T follicular helper cell (primary cell): ENCODE results near the gene C2CD4A.
A peak's percentile ranks its signal among the peaks of the same experiment; 100 is the strongest.
"Not testable (repeated sequence)": the region's sequence is repeated elsewhere in the genome, so short reads cannot be mapped to it uniquely, and the experiment has no call there.

Experiments
- DNase-seq: peaks from one replicate; pipeline ENCODE4 v3.0.0-alpha.2; 2020; ENCODE audit warnings: low read depth
- total RNA-seq, 2 experiments: gene quantifications; one replicate each; lab custom pipeline; 2026; lab: John Stamatoyannopoulos, UW

C2CD4A gene
- total RNA-seq = 0.24 to 12.6 reads per million in 2 experiments

DNA sequence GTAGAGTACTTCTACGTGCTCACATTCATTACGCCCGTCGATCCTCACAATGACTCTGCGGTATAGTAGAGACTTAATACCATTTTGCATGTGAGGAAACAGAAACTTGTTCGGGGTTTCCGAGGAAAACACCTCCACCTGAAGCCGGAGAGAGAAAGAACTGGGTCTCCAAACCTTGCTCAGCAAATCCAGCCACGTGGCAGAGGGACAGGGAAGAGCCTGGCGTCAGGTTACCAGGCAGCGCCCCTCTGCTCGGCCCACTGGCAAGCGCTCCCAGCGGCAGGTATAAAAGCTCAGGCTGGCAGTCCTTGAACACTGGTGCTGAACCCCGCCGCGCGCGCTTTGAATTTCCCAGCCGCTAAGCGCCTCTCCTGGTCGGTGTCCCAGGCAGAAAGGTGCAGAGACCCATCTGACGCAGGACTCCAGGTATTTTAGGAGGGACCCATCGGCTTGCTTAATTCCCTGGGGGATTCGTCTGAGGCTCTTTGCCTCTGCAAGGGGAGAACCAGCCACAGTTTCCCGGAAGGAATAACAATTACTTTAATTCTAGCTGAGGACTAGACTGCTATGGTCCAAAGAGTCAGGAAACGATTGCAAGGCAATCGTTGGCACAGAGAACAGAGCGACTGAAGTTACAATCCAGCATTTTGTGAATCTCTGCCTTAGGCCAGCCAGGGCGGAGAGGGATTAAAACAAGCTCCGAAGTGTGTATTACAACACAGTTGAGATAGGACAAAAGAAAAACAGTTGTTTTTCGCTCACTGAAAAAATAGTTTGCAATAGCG is at the start of gene C2CD4A:
Gene C2CD4A (plus strand): TSS at position 315 of the 785 bp plus-strand sequence. CDS start 637 bp downstream, outside the sequence.
- DNase-seq = peak; percentile 41

DNA sequence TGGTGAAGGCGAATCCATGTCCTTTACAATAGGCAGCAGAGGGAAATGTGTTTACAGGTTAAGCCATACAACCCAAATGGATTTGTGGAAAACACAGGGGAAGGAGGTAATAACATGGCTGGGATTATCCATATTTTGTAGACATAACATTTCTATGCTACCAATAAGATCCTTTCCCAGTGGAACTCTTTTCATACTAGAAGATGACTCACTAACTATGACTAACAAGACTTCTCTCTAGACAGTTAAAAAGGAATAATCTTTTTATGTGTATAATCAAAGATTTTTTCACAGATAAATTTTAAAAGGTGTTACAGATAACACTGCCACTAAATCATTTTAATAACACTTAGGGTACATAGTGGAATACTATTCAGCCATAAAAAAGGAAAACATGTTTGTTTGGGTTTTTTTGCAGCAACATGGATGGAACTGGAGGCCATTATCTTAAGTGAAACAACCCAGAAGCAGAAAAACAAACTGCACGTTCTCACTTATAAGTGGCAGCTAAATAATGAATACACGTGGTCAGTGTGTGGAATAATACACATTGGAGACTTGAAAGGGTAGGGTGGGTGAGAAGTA is 46.1 kb upstream of the C2CD4A start:
- DNase-seq = no peak

GRCh38 chr15:62021991-62022600 is 44.7 kb upstream of the C2CD4A start:
- DNase-seq = no peak

GRCh38 chr15:62026487-62027262 is 40.1 kb upstream of the C2CD4A start:
- no peak for DNase-seq

DNA sequence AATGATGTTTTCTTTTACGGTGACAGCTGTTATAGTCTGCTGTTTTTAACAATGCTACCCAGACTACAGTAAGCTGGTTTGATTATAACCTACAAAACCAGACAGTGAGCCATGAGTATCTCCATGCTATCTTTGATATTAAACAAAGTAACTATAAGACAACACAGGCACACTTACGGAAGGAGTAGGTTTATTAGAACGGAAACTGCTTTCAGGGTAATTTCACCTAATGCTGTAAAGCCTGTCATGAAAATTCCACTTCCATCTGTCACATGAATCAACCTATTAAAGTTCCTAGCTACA is 39.6 kb upstream of the C2CD4A start:
- DNase-seq = no peak

- no peak for DNase-seq
Observed at GRCh38 chr15:62027916-62028315, 38.9 kb upstream of the C2CD4A start.

- DNase-seq = no peak
Observed at GRCh38 chr15:62035256-62035924, 31.4 kb upstream of the C2CD4A start.

GRCh38 chr15:62046078-62046743 is 20.6 kb upstream of the C2CD4A start:
- DNase-seq = no peak

DNA sequence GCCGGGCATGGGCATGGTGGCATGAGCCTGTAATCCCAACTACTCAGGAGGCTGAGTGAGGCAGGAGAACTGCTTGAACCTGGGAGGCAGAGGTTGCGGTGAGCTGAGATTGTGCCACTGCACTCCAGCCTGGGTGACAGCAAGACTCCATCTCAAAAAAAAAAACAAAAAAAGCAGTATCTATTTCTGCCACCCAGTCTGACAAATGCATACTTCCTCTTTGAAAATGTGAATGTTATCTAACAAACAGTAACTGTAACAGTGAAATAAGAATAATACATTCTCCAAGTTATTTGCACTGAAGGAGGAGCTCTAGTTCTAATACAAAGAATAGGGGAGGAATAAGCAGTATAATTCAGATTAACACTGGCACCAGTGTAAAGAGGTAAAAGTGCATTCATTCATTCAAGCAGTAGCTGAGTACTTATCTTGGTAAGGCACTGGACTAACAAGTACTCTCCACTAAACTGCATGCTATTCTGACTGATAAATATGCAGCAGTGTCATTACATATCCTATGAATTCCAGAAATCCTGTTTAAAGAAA is 19.4 kb upstream of the C2CD4A start:
- DNase-seq = no peak

- not testable (repeated sequence) for DNase-seq
Observed at GRCh38 chr15:62048254-62048653, 18.5 kb upstream of the C2CD4A start.

DNA sequence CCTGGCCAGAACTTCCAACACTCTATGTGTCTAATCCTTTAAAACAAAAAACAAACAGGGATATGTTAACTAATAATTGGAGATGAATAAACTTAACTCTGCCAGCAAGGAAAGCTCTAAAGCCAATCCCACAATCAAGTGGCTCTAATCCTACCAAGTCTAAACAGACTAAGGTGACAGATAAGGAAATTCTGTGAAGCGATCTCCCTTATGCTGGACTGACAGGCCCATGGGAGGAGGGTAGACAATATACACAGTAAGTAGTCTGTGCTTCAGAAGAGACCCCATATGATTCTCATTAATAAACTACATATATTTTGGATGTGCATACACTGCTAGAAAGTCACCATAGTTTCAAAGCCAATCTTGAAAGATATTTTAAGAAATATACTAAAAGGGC is 16.7 kb upstream of the C2CD4A start:
- DNase-seq = no peak

GRCh38 chr15:62051166-62051565 is 15.6 kb upstream of the C2CD4A start:
- no peak for DNase-seq

DNA sequence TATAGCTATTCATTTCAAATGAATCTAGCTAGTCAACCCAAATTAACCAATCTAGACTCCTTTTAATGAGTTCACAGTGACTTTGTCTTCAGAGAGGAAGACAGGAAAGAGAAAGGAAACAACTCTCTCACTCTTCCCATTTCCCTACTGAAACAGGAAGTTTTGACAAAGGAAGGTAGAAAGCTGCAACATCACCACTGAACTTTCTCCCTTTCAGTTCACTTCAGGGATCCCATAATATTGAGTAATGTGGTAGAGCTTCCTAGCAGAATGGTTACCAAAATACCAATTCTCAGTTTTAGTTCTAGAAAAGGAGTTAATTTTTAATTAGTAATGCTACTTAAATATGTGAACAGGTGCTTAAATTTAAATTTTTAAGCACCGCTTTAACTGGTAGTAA is 14.1 kb upstream of the C2CD4A start:
- DNase-seq = no peak

- DNase-seq = no peak
Observed at GRCh38 chr15:62053439-62054085, 13.2 kb upstream of the C2CD4A start.

GRCh38 chr15:62054979-62055378 is 11.8 kb upstream of the C2CD4A start:
- no peak for DNase-seq

GRCh38 chr15:62057341-62057980 is 9.3 kb upstream of the C2CD4A start:
- DNase-seq = no peak

DNA sequence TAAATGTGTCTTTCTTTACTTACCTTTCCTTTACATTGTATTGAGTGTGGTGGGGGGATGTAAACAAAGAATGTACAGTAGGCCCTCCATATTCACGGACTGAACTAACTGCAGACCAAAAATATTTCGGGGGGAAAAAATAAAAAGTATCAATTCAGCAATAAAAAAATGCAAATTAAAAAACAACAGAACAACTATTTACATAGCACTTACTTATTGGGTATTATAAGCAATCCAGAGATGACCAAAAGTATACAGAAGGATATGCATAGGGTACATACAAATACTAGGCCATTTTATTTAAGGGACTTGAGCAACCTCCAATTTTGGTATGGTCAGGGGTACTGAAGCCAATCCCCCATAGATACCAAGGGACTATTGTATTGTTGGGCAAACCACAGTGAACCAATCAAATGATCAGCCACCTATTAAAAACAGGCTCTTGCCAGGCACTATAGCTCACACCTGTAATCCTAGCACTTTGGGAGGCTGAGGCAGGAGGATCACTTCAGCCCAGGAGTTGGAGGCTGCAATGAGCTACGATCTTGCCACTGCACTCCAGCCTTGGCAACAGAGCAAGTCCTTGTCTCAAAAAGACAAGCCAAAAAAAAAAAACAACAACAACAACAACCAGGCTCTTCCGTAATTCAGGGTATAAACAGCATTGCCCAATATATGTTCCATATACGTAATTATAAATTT is 8.3 kb upstream of the C2CD4A start:
- DNase-seq = no peak

DNA sequence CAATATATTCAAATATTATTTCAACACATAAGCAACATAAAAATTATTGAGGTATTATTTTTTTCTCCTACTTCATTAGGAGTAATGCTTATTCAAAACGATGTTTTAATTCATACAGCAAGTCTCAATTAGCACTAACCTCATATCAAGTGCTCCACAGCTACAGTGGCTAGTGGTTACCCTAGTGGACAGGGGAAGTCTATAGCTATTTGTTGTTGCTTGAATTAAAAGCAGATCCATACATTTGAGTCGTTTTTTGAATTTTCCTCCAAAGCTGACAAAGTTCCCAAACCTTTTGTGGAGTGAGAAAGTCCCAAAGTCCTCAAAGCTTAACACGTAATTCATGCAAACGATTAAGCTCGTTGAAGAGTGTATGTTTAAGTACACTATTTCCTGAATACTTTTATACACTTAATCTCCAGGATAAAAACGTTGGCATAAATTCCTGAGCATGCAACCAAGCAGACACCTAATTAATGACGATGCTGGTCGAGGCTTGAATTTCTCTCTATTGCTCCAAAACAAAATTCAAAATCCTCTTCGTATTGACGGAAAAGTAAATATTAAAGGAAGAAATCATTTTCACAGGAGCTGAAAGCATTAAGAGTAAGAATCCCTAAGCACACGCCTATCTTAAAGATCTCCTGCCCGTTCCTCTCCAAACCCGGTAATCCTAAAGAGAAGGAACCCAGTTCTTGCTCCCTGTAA is 7.5 kb upstream of the C2CD4A start:
- no peak for DNase-seq

DNA sequence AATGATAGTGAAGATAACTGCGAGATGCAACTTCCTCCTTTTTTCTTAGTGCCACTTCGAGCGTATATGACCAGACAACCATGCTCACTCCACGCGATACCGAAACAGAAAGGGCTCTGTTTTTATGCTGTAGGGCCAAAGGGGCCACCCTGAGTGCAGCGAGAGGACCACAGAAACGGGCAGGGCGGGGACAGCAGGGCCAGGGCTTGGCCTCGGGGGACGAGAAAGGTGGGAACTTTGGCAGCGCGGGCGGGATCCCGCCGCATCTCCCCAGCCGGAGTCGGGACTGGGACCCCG is 7.0 kb upstream of the C2CD4A start:
- DNase-seq = peak; percentile 30
